Liver (tissue), 9 donors: Measurements from ENCODE around the gene DPM2. TPM values are rescaled to one million over a fixed set of nuclear protein-coding genes. Genes with fewer than 3 reads are reported as not detected.

Experiments
- DNase-seq: peaks from one replicate; pipeline ENCODE4 v3.0.0-alpha.2; 2017; ENCODE audit warnings: low spot score
- H3K27ac ChIP-seq, 2 donors: one replicate each; pipeline ENCODE4 v1.7.0; 2013; ENCODE audit warnings: inconsistent platforms in 2 of 2, low read length in 2 of 2, control low read depth in 1 of 2, low read depth in 1 of 2, mild to moderate bottlenecking in 1 of 2
- H3K27me3 ChIP-seq, 4 donors: one replicate each; pipeline versions ENCODE4 v1.6.1 to v1.7.0; 2013; ENCODE audit warnings: low read length in 3 of 4, inconsistent platforms in 1 of 4, mild to moderate bottlenecking in 1 of 4, moderate library complexity in 1 of 4; ENCODE audit not compliant: control insufficient read depth in 4 of 4, insufficient read depth in 4 of 4
- H3K36me3 ChIP-seq, 4 donors: one replicate each; pipeline versions ENCODE4 v1.6.1 to v1.7.0; 2013; ENCODE audit warnings: low read length in 3 of 4, mild to moderate bottlenecking in 3 of 4, low read depth in 1 of 4, moderate library complexity in 1 of 4; ENCODE audit not compliant: control insufficient read depth in 4 of 4, insufficient read depth in 3 of 4
- H3K4me1 ChIP-seq, 4 donors: one replicate each; pipeline versions ENCODE4 v1.6.1 to v1.7.0; 2013; ENCODE audit warnings: low read length in 3 of 4, mild to moderate bottlenecking in 3 of 4, moderate library complexity in 1 of 4; ENCODE audit not compliant: control insufficient read depth in 4 of 4, insufficient read depth in 4 of 4
- H3K4me3 ChIP-seq, 3 donors: one replicate each; pipeline versions ENCODE4 v1.6.1 to v1.7.0; 2013; ENCODE audit warnings: low read length in 3 of 3, control low read depth in 1 of 3, low read depth in 1 of 3, mild to moderate bottlenecking in 1 of 3
- H3K9ac ChIP-seq, 2 donors: one replicate each; pipeline ENCODE4 v1.7.0; 2013; ENCODE audit warnings: low read length in 2 of 2, mild to moderate bottlenecking in 2 of 2, moderate library complexity in 2 of 2, control low read depth in 1 of 2, low read depth in 1 of 2
- H3K9me3 ChIP-seq, 4 donors: one replicate each; pipeline versions ENCODE4 v1.6.1 to v1.7.0; 2013; ENCODE audit warnings: low read length in 3 of 4; ENCODE audit not compliant: control insufficient read depth in 4 of 4
- EGR1 ChIP-seq, 2 donors: IDR thresholded peaks; 2 replicates each; pipeline ENCODE4 v1.6.1; 2016 to 2018; ENCODE audit warnings: antibody characterized with exemption in 2 of 2, low read depth in 2 of 2
- FOXA2 ChIP-seq: IDR thresholded peaks from 2 replicates; pipeline ENCODE4 v1.6.1; 2016; ENCODE audit warnings: antibody characterized with exemption
- GABPA ChIP-seq, 2 donors: IDR thresholded peaks in 1 of 2; conservative IDR thresholded peaks in 1 of 2; 2 replicates each; pipeline ENCODE4 v1.6.1; 2016; ENCODE audit warnings: antibody characterized with exemption in 2 of 2, mild to moderate bottlenecking in 1 of 2, moderate library complexity in 1 of 2
- HNF4A ChIP-seq, 2 donors: conservative IDR thresholded peaks; 2 replicates each; pipeline ENCODE4 v1.6.1; 2016; ENCODE audit warnings: antibody characterized with exemption in 2 of 2, mild to moderate bottlenecking in 2 of 2
- HNF4G ChIP-seq: IDR thresholded peaks from 2 replicates; pipeline ENCODE4 v1.6.1; 2016; ENCODE audit warnings: antibody characterized with exemption
- JUND ChIP-seq, 2 donors: IDR thresholded peaks; 2 replicates each; pipeline ENCODE4 v1.6.1; 2016; ENCODE audit warnings: antibody characterized with exemption in 2 of 2
- NR2F2 ChIP-seq: IDR thresholded peaks from 2 replicates; pipeline ENCODE4 v1.6.1; 2016; ENCODE audit warnings: antibody characterized with exemption
- RAD21 ChIP-seq, 2 donors: IDR thresholded peaks; 2 replicates each; pipeline ENCODE4 v1.6.1; 2016; ENCODE audit warnings: antibody characterized with exemption in 2 of 2, mild to moderate bottlenecking in 2 of 2
- RXRA ChIP-seq, 2 donors: IDR thresholded peaks; 2 replicates each; pipeline ENCODE4 v1.6.1; 2017 to 2018; ENCODE audit warnings: antibody characterized with exemption in 2 of 2, mild to moderate bottlenecking in 1 of 2
- SP1 ChIP-seq: IDR thresholded peaks from 2 replicates; pipeline ENCODE4 v1.6.1; 2018; ENCODE audit warnings: antibody characterized with exemption, mild to moderate bottlenecking
- TAF1 ChIP-seq: conservative IDR thresholded peaks from 2 replicates; pipeline ENCODE4 v1.6.1; 2016; ENCODE audit warnings: antibody characterized with exemption, mild to moderate bottlenecking
- YY1 ChIP-seq: IDR thresholded peaks from 2 replicates; pipeline ENCODE4 v1.6.1; 2016; ENCODE audit warnings: antibody characterized with exemption, mild to moderate bottlenecking
- WGBS: extraction: QIAGEN DNeasy Blood & Tissue Kit; methylation state at CpG from one replicate; pipeline ENCODE4 v1.1.7; 2013; 5-methylcytosine and 5-hydroxymethylcytosine counted together
- polyA plus RNA-seq, 2 donors: library from polyadenylated mRNA; stranded (reverse) in 1 of 2; unstranded in 1 of 2; fragments of 200-250 nt in 1 of 2; fragments of >200 nt in 1 of 2; fragmentation: Nextera tagmentation in 1 of 2; extraction: Ambion mirVana in 1 of 2; gene quantifications; one replicate each; pipeline versions ENCODE4 v1.2.1 to v1.2.3, GENCODE V29; 2013 to 2015
- total RNA-seq, 2 donors: library from RNA; depleted of rRNA; stranded (reverse); fragments of >200 nt; gene quantifications; one replicate each; pipeline ENCODE4 v1.2.3, GENCODE V29; 2014
- TF ChIP-seq, protein P1 (sequence below): IDR thresholded peaks from 2 replicates; pipeline ENCODE4 v1.6.1; 2016; ENCODE audit warnings: antibody characterized with exemption
- TF ChIP-seq, protein P2 (sequence below): IDR thresholded peaks from 2 replicates; pipeline ENCODE4 v1.6.1; 2016; ENCODE audit warnings: antibody characterized with exemption
- TF ChIP-seq, protein P3 (sequence below): IDR thresholded peaks from 2 replicates; pipeline ENCODE4 v1.6.1; 2016; ENCODE audit warnings: antibody characterized with exemption, mild to moderate bottlenecking
- TF ChIP-seq, protein P4 (sequence below): fragments of 150-350 bp; IDR thresholded peaks from 2 replicates; pipeline ENCODE4 v1.5.1; 2017; ENCODE audit warnings: improper control_type of control experiment, low read depth, low read length; ENCODE audit not compliant: missing input control
- donor health status: healthy.
- donor health status: healthy.
- donor health status: healthy.
- donor health status: healthy.
- donor health status: healthy.

DPM2 gene
- total and polyA plus RNA-seq, 4 donors = 9.3 to 25.0 (median 22.0) TPM

DNA sequence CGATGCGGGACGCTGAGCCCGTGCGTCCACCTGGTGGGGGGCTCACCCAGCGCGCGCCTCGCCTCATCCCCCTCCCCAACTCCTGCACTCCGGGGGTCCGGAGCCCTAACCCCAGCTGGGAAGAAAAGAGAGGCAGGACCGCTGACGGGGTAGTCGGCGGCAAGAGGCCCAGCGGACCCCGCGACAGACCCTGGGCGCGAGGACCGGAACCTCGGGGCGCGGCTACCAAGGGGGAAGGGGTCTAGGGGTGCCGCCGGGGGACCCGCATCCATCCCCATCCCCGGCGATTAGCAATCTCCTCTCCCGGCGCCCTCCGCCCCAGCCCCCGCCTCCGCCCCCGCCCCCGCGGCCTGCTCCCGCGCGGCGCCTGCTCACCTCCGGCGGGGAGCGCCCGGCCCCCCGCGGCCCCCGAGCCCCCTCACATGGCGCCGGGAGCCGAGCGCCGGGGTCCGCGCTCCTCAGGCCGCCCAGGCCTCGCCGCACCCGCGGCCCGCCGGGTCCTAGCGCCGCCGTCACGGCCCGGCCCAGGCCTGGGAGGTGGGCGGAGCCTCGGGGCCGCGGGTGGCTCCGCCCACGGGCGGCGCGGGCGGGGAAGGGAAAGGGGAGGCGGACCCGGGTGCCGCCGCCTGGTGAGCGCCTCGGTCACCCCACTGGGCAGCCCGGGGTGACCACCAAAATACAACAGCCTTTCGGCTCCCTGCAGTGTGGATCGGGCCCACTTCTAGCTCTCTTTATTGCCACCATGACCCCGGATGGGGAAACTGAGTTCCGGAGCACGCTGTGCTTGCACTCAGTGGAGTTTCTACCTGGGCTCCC is 38.3 kb downstream of the DPM2 start, which contains the start of gene ST6GALNAC6:
ST6GALNAC6 (minus strand) TSS at position 476 of the 816 bp plus-strand sequence. CDS start 1,622 bp downstream, outside the sequence.
- H3K27ac ChIP-seq = peak within 1 kb of the TSS; percentile 93 to 96
- no peaks in the 10 kb centered on the region for H3K27me3 ChIP-seq
- WGBS = under 1% methylated on average over 89 of the region's 89 CpGs
- TF ChIP-seq EGR1 (IDR thresholded peaks at IDR 0.05; ENCODE audit: low read depth in 2 of 2) (no peak), TAF1 (no peak)
- TF ChIP-seq, protein P1, sequence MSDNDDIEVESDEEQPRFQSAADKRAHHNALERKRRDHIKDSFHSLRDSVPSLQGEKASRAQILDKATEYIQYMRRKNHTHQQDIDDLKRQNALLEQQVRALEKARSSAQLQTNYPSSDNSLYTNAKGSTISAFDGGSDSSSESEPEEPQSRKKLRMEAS = no peak
- peaks cover 6 to 18% (median 8%) of the 10 kb centered on the region in 4 donors for H3K36me3 ChIP-seq
- peak within 1 kb of the TSS; percentile 43 to 88 for H3K9ac ChIP-seq
- peaks cover 3 to 33% (median 27%) of the 10 kb centered on the region in 4 donors for H3K4me1 ChIP-seq
- no peaks in the 10 kb centered on the region for H3K9me3 ChIP-seq
- H3K4me3 ChIP-seq = peak within 1 kb of the TSS; percentile 77 to 92 (median 83)
- DNase-seq = peak; percentile 82

DNA sequence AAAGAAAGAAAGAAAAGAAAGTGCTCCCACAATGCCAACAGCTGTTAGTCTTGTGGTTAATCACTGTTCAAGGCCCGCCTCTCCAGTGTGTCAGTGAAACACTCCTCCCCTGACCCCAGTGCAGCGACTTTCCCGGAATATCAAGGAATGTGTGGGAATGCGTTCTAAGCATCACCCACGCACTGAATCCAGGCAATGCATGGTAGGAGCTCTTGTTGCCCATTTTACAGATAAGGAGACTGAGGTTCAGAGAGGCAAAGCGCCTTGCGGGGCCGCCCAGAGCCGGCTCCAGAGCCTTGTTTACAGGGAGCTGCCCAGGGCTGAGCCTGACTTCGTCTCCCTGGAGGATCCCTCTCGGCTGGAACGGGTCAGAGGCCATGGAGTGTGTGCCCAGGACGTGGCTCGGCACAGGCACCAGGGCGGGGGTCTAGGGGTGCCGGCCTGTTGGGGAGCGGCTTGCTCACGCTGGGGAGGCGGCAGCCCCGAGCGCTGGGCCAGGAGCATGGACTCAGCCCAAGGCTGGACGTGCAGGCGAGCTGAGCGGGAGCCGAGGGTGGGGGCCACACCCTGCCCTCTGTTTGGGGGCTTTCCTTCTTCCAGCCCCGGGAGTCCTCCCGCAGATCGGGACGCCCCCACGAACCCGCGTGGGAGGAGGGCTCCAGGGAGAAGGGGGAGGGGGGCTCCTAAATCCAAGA is 39.1 kb downstream of the DPM2 start:
- peak overlapping the region; percentile 93 to 96 for H3K27ac ChIP-seq
- peak overlapping the region; percentile 43 to 88 for H3K9ac ChIP-seq
- H3K4me3 ChIP-seq = peak overlapping the region; percentile 77 to 92 (median 83)
- peak; percentile 67 for DNase-seq
- H3K27me3 ChIP-seq = no peaks in the 10 kb centered on the region
- H3K4me1 ChIP-seq = peaks cover 0 to 31% (median 26%) of the 10 kb centered on the region in 4 donors
- peaks cover 13 to 25% (median 15%) of the 10 kb centered on the region in 4 donors for H3K36me3 ChIP-seq
- no peak for TF ChIP-seq GABPA (IDR thresholded peaks at IDR 0.05 in 1 of 2, conservative IDR thresholded peaks at IDR 0.05 in 1 of 2)
- TF ChIP-seq, protein P2, sequence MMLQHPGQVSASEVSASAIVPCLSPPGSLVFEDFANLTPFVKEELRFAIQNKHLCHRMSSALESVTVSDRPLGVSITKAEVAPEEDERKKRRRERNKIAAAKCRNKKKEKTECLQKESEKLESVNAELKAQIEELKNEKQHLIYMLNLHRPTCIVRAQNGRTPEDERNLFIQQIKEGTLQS = no peak
- TF ChIP-seq SP1 = peak; percentile 73
- no peak for TF ChIP-seq TAF1
- peak in 1 of 2 donors; percentile 37 for TF ChIP-seq HNF4A (conservative IDR thresholded peaks at IDR 0.05)
- TF ChIP-seq JUND (IDR thresholded peaks at IDR 0.05) = no peak
- TF ChIP-seq HNF4G = no peak
- TF ChIP-seq RAD21 (IDR thresholded peaks at IDR 0.05) = peak in 1 of 2 donors; percentile 5
- TF ChIP-seq, protein P3, sequence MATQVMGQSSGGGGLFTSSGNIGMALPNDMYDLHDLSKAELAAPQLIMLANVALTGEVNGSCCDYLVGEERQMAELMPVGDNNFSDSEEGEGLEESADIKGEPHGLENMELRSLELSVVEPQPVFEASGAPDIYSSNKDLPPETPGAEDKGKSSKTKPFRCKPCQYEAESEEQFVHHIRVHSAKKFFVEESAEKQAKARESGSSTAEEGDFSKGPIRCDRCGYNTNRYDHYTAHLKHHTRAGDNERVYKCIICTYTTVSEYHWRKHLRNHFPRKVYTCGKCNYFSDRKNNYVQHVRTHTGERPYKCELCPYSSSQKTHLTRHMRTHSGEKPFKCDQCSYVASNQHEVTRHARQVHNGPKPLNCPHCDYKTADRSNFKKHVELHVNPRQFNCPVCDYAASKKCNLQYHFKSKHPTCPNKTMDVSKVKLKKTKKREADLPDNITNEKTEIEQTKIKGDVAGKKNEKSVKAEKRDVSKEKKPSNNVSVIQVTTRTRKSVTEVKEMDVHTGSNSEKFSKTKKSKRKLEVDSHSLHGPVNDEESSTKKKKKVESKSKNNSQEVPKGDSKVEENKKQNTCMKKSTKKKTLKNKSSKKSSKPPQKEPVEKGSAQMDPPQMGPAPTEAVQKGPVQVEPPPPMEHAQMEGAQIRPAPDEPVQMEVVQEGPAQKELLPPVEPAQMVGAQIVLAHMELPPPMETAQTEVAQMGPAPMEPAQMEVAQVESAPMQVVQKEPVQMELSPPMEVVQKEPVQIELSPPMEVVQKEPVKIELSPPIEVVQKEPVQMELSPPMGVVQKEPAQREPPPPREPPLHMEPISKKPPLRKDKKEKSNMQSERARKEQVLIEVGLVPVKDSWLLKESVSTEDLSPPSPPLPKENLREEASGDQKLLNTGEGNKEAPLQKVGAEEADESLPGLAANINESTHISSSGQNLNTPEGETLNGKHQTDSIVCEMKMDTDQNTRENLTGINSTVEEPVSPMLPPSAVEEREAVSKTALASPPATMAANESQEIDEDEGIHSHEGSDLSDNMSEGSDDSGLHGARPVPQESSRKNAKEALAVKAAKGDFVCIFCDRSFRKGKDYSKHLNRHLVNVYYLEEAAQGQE = peak; percentile 58
- TF ChIP-seq, protein P4, sequence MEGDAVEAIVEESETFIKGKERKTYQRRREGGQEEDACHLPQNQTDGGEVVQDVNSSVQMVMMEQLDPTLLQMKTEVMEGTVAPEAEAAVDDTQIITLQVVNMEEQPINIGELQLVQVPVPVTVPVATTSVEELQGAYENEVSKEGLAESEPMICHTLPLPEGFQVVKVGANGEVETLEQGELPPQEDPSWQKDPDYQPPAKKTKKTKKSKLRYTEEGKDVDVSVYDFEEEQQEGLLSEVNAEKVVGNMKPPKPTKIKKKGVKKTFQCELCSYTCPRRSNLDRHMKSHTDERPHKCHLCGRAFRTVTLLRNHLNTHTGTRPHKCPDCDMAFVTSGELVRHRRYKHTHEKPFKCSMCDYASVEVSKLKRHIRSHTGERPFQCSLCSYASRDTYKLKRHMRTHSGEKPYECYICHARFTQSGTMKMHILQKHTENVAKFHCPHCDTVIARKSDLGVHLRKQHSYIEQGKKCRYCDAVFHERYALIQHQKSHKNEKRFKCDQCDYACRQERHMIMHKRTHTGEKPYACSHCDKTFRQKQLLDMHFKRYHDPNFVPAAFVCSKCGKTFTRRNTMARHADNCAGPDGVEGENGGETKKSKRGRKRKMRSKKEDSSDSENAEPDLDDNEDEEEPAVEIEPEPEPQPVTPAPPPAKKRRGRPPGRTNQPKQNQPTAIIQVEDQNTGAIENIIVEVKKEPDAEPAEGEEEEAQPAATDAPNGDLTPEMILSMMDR = no peak
- TF ChIP-seq RXRA (IDR thresholded peaks at IDR 0.05) = peak; percentile 75 to 78
- peak; percentile 73 for TF ChIP-seq NR2F2
- TF ChIP-seq FOXA2 = no peak
- TF ChIP-seq YY1 = peak; percentile 20
- TF ChIP-seq, protein P1 = no peak
- TF ChIP-seq EGR1 (IDR thresholded peaks at IDR 0.05; ENCODE audit: low read depth in 2 of 2) = peak; percentile 84 to 88
- WGBS = 6% methylated on average over 32 of the region's 32 CpGs
- H3K9me3 ChIP-seq = peaks cover 0 to 2% (median 1%) of the 10 kb centered on the region in 4 donors
